ENCODE results near the gene MDFI.

GRCh38 chr6:41675176-41675775, 37.0 kb downstream of the MDFI start:
- TF ChIP-seq POLR2AphosphoS5 (IDR thresholded peaks at IDR 0.05; ENCODE audit: low read depth) (no peak), EZH2 (IDR thresholded peaks at IDR 0.05; ENCODE audit: low read depth, unreplicated experiment) (no peak), CTCF (conservative IDR thresholded peaks at IDR 0.05; ENCODE audit: low read depth in 2 of 2) (no peak), EZH2phosphoT487 (IDR thresholded peaks at IDR 0.05; ENCODE audit: unreplicated experiment) (no peak), CREB1 (CRISPR knock-in tag; IDR thresholded peaks at IDR 0.05; ENCODE audit: low read depth) (no peak), REST (IDR thresholded peaks at IDR 0.05; ENCODE audit: unreplicated experiment) (no peak), JUNB (IDR thresholded peaks at IDR 0.05; ENCODE audit: unreplicated experiment) (no peak)
